SH-SY5Y (cell line): ENCODE measurements around the gene PIGX.

Experiments
- GATA2 ChIP-seq: IDR thresholded peaks from 2 replicates; pipeline ENCODE4 v1.6.1; 2011; ENCODE audit warnings: mild to moderate bottlenecking, low read depth, low read length
- GATA3 ChIP-seq: IDR thresholded peaks from 2 replicates; pipeline ENCODE4 v1.6.1; 2011; ENCODE audit warnings: low read depth, mild to moderate bottlenecking, low read length, moderate library complexity

PIGX gene

DNA sequence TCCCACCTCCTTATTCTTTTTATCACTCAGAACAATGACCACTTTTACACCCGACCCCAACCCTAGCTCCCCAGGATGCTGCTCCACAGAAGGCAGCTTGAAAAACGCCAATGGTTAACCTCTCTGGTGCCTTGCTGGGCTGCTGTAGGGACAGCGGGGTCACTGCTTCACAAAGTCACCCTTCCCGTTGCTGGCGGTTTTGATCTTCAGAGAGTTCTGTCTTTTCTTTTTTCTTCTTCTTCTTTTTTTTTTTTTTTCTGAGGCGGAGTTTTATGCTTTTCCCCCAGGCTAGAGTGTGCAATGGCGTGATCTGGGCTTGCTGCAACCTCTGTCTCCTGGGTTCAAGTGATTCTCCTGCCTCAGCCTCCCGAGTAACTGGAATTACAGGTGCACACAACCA lies 20.8 kb upstream of the PIGX start:
- TF ChIP-seq GATA3 (no peak), GATA2 (no peak)

GRCh38 chr3:196694202-196694638 lies 18.0 kb upstream of the PIGX start:
- TF ChIP-seq GATA3 (no peak), GATA2 (no peak)

DNA sequence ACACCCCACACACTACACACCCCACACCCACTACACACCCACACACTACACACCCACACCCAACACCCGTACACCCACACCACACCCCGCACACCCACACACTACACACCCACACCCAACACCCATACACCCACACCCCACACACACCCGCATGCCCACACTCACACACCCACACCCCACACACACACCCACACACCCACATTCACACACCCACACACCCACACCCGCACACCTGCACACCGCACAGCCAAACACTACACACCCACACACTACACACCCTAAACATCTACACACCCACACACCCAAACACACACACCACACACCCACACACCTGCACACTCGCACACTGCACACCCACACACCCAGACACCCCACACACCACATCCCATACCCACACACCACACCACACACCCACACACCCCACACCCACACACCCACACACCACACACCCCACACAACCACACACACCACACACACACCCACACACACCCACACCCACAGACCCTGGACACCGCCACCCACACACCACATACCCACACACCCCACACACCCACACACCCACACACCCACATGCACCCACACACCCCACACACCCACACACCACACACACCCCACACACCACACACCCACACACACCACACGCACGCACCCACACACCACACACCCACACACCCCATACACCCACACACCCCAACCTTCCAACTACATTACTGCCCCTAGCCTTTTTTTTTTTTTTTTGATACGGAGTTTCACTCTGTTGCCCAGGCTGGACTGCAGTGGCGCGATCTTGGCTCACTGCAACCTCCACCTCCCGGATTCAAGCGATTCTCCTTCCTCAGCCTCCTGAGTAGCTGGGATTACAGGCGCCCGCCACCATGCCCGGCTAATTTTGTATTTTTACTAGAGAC lies 17.0 kb upstream of the PIGX start:
- TF ChIP-seq GATA2 = no peak
- TF ChIP-seq GATA3 = no peak

- TF ChIP-seq GATA3 (no peak), GATA2 (no peak)
Observed at GRCh38 chr3:196695849-196696226, 16.3 kb upstream of the PIGX start.

DNA sequence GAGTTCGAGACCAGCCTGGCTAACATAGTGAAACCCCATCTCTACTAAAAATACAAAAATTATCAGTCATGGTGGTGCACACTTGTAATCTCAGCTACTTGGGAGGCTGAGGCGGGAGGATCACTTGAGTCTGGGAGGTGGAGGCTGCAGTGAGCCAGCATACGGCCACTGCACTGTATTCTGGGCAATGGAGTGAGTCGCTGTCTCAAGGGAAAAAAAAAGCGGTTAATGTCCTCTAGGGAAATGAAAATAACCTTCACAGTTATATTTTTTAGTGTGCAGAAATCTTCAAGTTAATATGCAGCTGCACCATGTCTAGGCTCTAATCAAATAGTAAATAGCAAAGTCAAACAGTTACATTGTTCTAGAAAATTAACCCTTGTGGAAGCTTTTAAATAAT lies 14.9 kb upstream of the PIGX start:
- TF ChIP-seq GATA2 (no peak), GATA3 (no peak)

- TF ChIP-seq GATA3 = no peak
- no peak for TF ChIP-seq GATA2
Observed at GRCh38 chr3:196699749-196700148, 12.4 kb upstream of the PIGX start.

DNA sequence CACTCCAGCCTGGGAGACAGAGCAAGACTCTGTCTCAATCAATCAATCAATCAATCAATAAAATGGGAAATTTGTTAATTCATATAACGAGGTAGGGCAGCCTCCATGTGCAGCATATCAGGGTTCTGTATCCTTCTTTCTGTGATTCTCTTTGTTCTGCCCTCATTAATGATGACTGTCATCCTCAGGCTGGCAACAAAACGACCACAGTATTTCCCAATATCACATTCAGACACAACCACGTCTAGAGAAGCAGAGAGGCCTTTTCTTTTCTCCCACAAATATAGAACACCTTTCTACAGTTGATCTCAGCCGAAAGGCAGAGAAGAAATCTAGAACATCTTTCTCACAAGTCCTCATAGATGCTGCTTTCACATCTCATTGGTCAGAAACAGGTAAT lies 11.4 kb upstream of the PIGX start:
- TF ChIP-seq GATA2 = no peak
- TF ChIP-seq GATA3 = no peak

DNA sequence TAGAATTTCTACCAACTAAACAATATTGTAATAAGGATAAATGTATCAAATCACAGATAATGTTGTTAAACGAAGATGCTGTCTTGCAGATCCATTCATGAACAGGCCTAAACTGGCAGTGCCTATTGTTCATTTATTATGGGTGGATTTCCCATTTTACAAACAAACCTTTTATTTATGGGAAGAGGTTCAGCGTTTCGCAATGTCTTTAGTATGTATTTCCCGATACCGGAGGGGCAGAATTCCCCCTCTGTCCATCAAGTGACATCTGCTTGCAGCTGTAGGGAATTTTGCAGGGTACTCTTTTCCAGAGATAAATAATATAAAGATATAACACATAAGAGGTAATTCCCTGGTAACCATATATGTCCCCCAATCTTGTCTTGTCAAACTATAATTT lies 5.8 kb upstream of the PIGX start:
- no peak for TF ChIP-seq GATA2
- no peak for TF ChIP-seq GATA3

DNA sequence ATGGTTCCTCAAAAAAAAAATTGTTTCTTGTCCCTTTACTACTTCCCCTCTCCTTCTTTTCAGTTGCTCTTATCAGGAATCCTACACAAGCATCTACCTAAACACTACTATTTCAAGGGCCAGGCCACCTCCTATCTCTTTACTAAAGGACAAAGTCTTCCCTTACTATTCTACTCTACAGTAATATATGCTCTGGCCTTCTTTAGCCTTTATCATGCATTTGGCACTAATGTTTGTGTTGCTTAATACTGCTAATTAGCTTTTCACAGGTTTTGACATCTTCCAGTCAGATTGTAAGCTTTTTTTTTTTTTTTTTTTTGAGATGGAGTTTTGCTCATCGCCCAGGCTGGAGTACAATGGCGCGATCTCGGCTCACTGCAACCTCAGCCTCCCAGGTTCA lies 5.4 kb upstream of the PIGX start:
- no peak for TF ChIP-seq GATA2
- TF ChIP-seq GATA3 = no peak

DNA sequence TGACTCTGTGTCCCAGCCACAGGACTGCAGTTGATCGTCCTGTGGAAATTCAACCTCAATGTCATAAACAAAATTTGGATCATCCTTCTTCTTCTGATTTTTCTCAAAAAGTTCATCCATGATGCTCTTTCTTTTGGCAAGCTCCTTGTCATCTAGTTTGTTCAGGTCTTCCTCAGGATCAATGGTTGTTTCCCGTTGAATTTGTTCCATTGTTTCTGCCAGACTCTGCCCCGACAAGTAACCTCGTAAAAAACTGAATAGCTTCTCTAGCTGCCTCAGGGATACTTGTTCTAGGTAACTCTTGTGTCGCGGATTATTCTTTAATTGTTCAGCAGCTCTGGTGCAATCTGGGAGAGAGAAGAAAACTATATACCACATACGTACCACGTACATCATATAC lies 4.6 kb upstream of the PIGX start:
- TF ChIP-seq GATA2 = no peak
- no peak for TF ChIP-seq GATA3

DNA sequence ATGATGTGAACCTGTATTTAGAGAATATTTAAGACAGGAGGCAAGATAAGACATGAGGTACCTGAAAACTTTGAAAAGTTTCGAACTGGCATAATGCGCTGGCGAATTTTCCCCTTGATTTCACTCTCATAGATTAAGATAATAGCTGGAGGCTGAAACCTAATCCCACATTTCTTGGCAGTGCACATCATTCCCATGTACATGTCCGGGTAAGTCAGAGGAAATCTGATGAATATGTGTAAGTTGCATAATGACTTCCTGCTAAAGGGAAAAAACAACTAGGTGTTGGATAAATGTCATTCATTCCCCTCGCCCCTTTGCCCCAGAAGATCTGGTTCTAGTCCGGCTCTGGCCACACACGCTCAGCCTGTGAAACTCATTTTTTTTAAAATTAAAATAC lies 3.7 kb upstream of the PIGX start:
- TF ChIP-seq GATA3 (no peak), GATA2 (no peak)

GRCh38 chr3:196712514-196713413 lies 587 bp downstream of the PIGX start:
- TF ChIP-seq GATA3 (no peak), GATA2 (no peak)

- no peak for TF ChIP-seq GATA3
- no peak for TF ChIP-seq GATA2
Observed at GRCh38 chr3:196721097-196721496, 8.9 kb downstream of the PIGX start.

- TF ChIP-seq GATA2 (no peak), GATA3 (no peak)
Observed at GRCh38 chr3:196726788-196727675, 14.9 kb downstream of the PIGX start.

- TF ChIP-seq GATA2 = no peak
- no peak for TF ChIP-seq GATA3
Observed at GRCh38 chr3:196735751-196736150, 23.6 kb downstream of the PIGX start.
